ENCODE results near the gene PEX14.

Gene PEX14

GRCh38 chr1:10620776-10621175 lies 146.0 kb downstream of the PEX14 start:
- no peak for DNase-seq (ENCODE audit: low read depth)

- DNase-seq (ENCODE audit: low read depth), result no peak
Measured at GRCh38 chr1:10621906-10622305, 147.2 kb downstream of the PEX14 start.

GRCh38 chr1:10622910-10623685 lies 148.3 kb downstream of the PEX14 start:
- no peak for DNase-seq (ENCODE audit: low read depth)

GRCh38 chr1:10623686-10624145 lies 149.0 kb downstream of the PEX14 start:
- no peak for DNase-seq (ENCODE audit: low read depth)

GRCh38 chr1:10624256-10625050 lies 149.7 kb downstream of the PEX14 start:
- DNase-seq (ENCODE audit: low read depth), result no peak

- DNase-seq (ENCODE audit: low read depth), result no peak
Measured at GRCh38 chr1:10625076-10625475, 150.3 kb downstream of the PEX14 start.

- no peak for DNase-seq (ENCODE audit: low read depth)
Measured at GRCh38 chr1:10625554-10625953, 150.8 kb downstream of the PEX14 start.

- DNase-seq (ENCODE audit: low read depth), result no peak
Measured at GRCh38 chr1:10626131-10626731, 151.5 kb downstream of the PEX14 start.

- no peak for DNase-seq (ENCODE audit: low read depth)
Measured at GRCh38 chr1:10626791-10627410, 152.2 kb downstream of the PEX14 start.

- no peak for DNase-seq (ENCODE audit: low read depth)
Measured at GRCh38 chr1:10628685-10629084, 153.9 kb downstream of the PEX14 start.

- no peak for DNase-seq (ENCODE audit: low read depth)
Measured at GRCh38 chr1:10629091-10629815, 154.5 kb downstream of the PEX14 start.

GRCh38 chr1:10629816-10630571 lies 155.2 kb downstream of the PEX14 start:
- DNase-seq (ENCODE audit: low read depth), result no peak

GRCh38 chr1:10630661-10631120 lies 155.9 kb downstream of the PEX14 start:
- DNase-seq (ENCODE audit: low read depth), result no peak

- DNase-seq (ENCODE audit: low read depth), result no peak
Measured at GRCh38 chr1:10631121-10631810, 156.5 kb downstream of the PEX14 start.

- DNase-seq (ENCODE audit: low read depth), result no peak
Measured at GRCh38 chr1:10631811-10632593, 157.3 kb downstream of the PEX14 start.

- no peak for DNase-seq (ENCODE audit: low read depth)
Measured at GRCh38 chr1:10632691-10633090, 157.9 kb downstream of the PEX14 start.

GRCh38 chr1:10633416-10633815 lies 158.7 kb downstream of the PEX14 start:
- DNase-seq (ENCODE audit: low read depth), result no peak

GRCh38 chr1:10634075-10634427 lies 159.3 kb downstream of the PEX14 start:
- no peak for DNase-seq (ENCODE audit: low read depth)

GRCh38 chr1:10634428-10635084 lies 159.8 kb downstream of the PEX14 start:
- DNase-seq (ENCODE audit: low read depth), result no peak
